Calu3 (cell line): ENCODE measurements around the gene NECTIN4. TPM values are rescaled to one million over a fixed set of nuclear protein-coding genes. Genes with fewer than 3 reads are reported as not detected.
A peak's percentile ranks its signal among the peaks of the same experiment; 100 is the strongest.

Experiments used
- Bru-seq: library from RNA; stranded (reverse); fragments of 400-500 nt; gene quantifications from one replicate; lab custom pipeline; 2021; lab: Mats Ljungman, UMichigan
- BruChase-seq, 2 experiments: library from RNA; stranded (reverse); fragments of 400-500 nt; gene quantifications; one replicate each; lab custom pipeline; 2021; lab: Mats Ljungman, UMichigan
- BruUV-seq: library from RNA; stranded (reverse); fragments of 400-500 nt; replicated peaks from 2 replicates; lab custom pipeline; 2021; lab: Mats Ljungman, UMichigan
- CTCF ChIA-PET: fragments of 300-600 bp; sonication (Branson Sonifier 250); formaldehyde crosslinking; loops from one replicate; lab custom pipeline; 2022; ENCODE audit warnings: antibody characterized with exemption; lab: Charles Lee
- DNase-seq: peaks from one replicate; pipeline ENCODE4 v3.0.0; 2022
- H3K27ac Mint-ChIP-seq: one replicate; pipeline ENCODE4 v1.8.0; 2022; ENCODE audit warnings: mixed read lengths; ENCODE audit not compliant: unreplicated experiment
- H3K27me3 Mint-ChIP-seq: one replicate; pipeline ENCODE4 v1.8.0; 2022; ENCODE audit warnings: mixed read lengths; ENCODE audit not compliant: unreplicated experiment
- H3K36me3 Mint-ChIP-seq: one replicate; pipeline ENCODE4 v1.8.0; 2022; ENCODE audit warnings: mild to moderate bottlenecking, moderate library complexity, mixed read lengths; ENCODE audit not compliant: insufficient read depth, unreplicated experiment
- H3K4me1 Mint-ChIP-seq: one replicate; pipeline ENCODE4 v1.8.0; 2022; ENCODE audit warnings: mild to moderate bottlenecking, low read depth, mixed read lengths; ENCODE audit not compliant: unreplicated experiment
- H3K4me3 Mint-ChIP-seq: one replicate; pipeline ENCODE4 v1.8.0; 2022; ENCODE audit warnings: mild to moderate bottlenecking, low read depth, moderate library complexity, mixed read lengths; ENCODE audit not compliant: unreplicated experiment
- H3K9me3 Mint-ChIP-seq: one replicate; pipeline ENCODE4 v1.8.0; 2022; ENCODE audit warnings: low read depth, mixed read lengths; ENCODE audit not compliant: unreplicated experiment
- intact Hi-C: fragments of 100-400 bp; cut with micrococcal nuclease; formaldehyde crosslinking; loops from one replicate; pipeline ENCODE4 v1.10.0; 2022; ENCODE audit not compliant: unreplicated experiment
- long read RNA-seq: library from polyadenylated mRNA; stranded (forward); transcript quantifications from one replicate; pipeline ENCODE4 v2.0.0, GENCODE V29; 2022
- total RNA-seq: library from RNA; stranded (reverse); gene quantifications from 2 replicates; pipeline ENCODE4 v1.2.3, GENCODE V29; 2022
- TF ChIP-seq, protein P1 (sequence below): fragments of 200-600 bp; IDR thresholded peaks from one replicate; pipeline ENCODE4 v1.8.0; 2022; ENCODE audit warnings: antibody characterized with exemption; ENCODE audit not compliant: unreplicated experiment

NECTIN4 gene
- total RNA-seq (24.9 and 42.4 TPM in 2 replicates), Bru-seq, nascent RNA (percentile 75 among the genes with signal in this experiment), BruChase-seq, experiment 1, labeled RNA remaining after a 6-hour chase (percentile 71 among the genes with signal in this experiment), BruChase-seq, experiment 2, labeled RNA remaining after a 2-hour chase (percentile 82 among the genes with signal in this experiment)
- long read RNA-seq, transcript NECTIN4-201 (9 exons, 3,502 nt), result major isoform, 7 of 26 reads
- long read RNA-seq, partial matches to known transcripts, result 1 of 26 reads
- long read RNA-seq, other reads (novel, unspliced or antisense), result 18 of 26 reads

DNA sequence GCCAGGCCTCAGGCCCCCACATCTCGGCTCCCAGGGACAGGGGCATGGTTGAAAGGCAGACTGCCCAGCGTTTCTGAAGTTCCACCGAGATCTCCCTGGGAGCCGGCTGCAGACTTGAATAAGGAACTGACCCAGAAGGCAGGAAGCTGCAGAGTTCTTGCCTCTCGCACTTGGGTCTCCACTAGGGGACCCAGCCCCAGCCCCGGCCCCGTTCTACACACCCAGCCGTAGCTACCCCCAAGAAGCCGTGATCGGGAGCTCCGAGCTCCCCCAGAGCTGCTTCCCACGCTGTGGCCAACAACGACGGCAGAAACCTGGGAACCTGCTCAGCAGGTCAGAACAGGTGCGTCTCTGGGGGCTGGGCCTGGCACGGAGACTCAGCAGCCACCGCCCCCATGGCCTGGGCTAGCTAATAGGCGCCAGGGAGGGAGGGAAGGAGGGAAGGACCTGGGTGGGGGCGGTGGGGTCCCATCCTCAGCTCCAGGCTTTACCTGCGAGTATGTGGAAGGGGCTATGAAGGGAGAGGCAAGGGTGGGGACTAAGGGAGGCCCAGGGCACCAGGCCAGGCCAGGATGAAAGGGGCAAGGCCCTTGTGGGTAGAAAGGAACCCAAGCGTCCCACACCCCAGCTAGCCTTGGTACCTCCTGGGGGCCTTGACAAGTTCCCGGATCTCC lies at the start of gene NECTIN4:
Gene NECTIN4 (minus strand): TSS at position 308 of the 674 bp plus-strand sequence. CDS start 262 bp downstream, at position 46.
- CTCF ChIA-PET, result interaction anchor here (0.9 to 2.1 kb wide), 6 partner anchors 8 to 69 kb away, joined by 3 to 17 read pairs (median 5); partner anchors contain the start of genes F11R, KLHDC9, NIT1 and PFDN2
- BruUV-seq, result no TSS peak
- peak; percentile 88 for DNase-seq
- TF ChIP-seq, protein P1, sequence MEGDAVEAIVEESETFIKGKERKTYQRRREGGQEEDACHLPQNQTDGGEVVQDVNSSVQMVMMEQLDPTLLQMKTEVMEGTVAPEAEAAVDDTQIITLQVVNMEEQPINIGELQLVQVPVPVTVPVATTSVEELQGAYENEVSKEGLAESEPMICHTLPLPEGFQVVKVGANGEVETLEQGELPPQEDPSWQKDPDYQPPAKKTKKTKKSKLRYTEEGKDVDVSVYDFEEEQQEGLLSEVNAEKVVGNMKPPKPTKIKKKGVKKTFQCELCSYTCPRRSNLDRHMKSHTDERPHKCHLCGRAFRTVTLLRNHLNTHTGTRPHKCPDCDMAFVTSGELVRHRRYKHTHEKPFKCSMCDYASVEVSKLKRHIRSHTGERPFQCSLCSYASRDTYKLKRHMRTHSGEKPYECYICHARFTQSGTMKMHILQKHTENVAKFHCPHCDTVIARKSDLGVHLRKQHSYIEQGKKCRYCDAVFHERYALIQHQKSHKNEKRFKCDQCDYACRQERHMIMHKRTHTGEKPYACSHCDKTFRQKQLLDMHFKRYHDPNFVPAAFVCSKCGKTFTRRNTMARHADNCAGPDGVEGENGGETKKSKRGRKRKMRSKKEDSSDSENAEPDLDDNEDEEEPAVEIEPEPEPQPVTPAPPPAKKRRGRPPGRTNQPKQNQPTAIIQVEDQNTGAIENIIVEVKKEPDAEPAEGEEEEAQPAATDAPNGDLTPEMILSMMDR, result no peak
- H3K9me3 Mint-ChIP-seq, result no peaks in the 10 kb centered on the region
- no peaks in the 10 kb centered on the region for H3K27me3 Mint-ChIP-seq
- H3K4me1 Mint-ChIP-seq, result peaks cover 88% of the 10 kb centered on the region
- H3K4me3 Mint-ChIP-seq, result peak within 1 kb of the TSS; percentile 77
- peaks cover 50% of the 10 kb centered on the region for H3K36me3 Mint-ChIP-seq
- H3K27ac Mint-ChIP-seq, result peak within 1 kb of the TSS; percentile 71
- intact Hi-C loops, result no loop called here

DNA sequence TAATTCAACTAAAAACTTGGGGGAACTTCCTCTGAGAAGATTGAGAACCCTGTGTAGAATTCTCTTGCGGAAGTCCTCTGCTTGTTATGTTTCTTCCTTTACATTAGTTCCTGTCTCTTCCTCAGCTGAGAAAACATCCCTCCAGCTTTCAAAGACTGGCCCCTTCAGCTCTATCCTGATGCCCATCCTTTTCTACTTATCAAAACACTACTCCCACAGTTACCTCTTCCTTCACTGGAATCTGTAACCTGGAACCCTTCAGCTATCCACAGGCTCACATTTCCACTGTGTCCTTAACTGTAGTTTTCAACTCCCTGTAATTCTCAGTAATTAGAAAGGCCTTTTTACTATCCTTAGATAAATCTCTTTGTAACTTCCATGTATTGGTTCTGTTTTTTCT lies 49.1 kb upstream of the NECTIN4 start:
- intact Hi-C loops, result loop anchor here (5.0 to 10.0 kb wide), 2 partner anchors 301 to 414 kb away; no protein-coding TSS in a partner anchor
- Mint-ChIP-seq H3K9me3 (no peaks in the 10 kb centered on the region), H3K36me3 (no peaks in the 10 kb centered on the region), H3K4me3 (no peak overlapping the region), H3K4me1 (peaks cover 9% of the 10 kb centered on the region), H3K27me3 (no peaks in the 10 kb centered on the region), H3K27ac (no peak overlapping the region)
- DNase-seq, result no peak
- BruUV-seq, result no TSS peak
- CTCF ChIA-PET, result interaction anchor here (0.6 to 1.1 kb wide), 2 partner anchors 9 to 159 kb away, joined by 3 to 4 read pairs; no protein-coding TSS in a partner anchor
- TF ChIP-seq, protein P1, result no peak

DNA sequence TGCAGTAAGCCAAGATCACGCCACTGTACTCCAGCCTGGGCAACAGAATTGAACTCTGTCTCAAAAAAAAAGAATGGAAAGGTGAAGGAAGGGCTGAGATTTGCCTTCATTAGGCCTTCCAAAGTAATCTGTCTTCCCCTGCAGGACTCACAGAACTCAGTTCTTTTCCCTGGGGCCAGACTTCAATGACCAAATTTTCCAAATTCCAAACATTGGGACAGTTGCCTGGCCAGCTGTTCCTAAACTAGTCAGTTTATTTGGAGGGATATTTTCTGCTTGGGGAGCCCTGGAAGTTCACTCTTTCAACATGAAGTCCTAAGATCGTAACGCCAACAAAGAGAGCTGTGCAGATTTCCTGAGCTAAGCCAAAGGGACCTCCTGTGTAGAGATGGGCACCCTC lies 48.5 kb upstream of the NECTIN4 start:
- Mint-ChIP-seq H3K27me3 (no peaks in the 10 kb centered on the region), H3K36me3 (no peaks in the 10 kb centered on the region), H3K4me3 (no peak overlapping the region), H3K9me3 (no peaks in the 10 kb centered on the region), H3K27ac (no peak overlapping the region), H3K4me1 (peaks cover 9% of the 10 kb centered on the region)
- intact Hi-C loops, result loop anchor here (5.0 to 10.0 kb wide), 2 partner anchors 301 to 413 kb away; no protein-coding TSS in a partner anchor
- TF ChIP-seq, protein P1, result no peak
- no peak for DNase-seq
- no TSS peak for BruUV-seq
- CTCF ChIA-PET, result interaction anchor here (0.5 to 1.1 kb wide), 3 partner anchors 9 to 198 kb away, joined by 3 to 4 read pairs (median 3); no protein-coding TSS in a partner anchor

DNA sequence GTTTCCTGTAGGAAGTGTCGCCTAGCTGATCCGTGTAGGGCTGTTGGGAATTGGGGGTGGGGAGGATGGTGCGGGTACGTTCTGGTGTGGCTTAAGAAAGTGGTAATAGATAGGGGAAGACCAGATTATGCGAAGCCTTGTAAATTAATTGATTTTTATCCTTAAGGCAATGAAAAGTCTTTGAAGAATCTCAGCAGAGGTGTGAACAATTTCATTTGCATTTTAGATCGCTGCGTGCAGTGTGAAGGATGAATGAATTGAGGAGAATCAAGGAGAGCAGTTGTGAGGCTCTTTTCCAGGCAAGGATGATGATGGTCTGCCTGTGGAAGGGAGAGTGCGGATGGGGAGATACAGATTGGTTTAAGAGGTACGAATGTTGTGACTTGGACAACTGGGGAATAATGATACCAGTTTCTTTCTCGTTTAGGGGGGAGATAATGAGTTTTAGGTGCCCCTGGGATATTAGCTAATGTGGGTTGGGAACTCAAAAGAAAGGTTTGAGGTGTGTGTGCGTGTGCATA lies 43.9 kb upstream of the NECTIN4 start:
- no peaks in the 10 kb centered on the region for H3K27me3 Mint-ChIP-seq
- no peak overlapping the region for H3K4me3 Mint-ChIP-seq
- H3K36me3 Mint-ChIP-seq, result peaks cover 13% of the 10 kb centered on the region
- H3K4me1 Mint-ChIP-seq, result peaks cover 25% of the 10 kb centered on the region
- CTCF ChIA-PET, result interaction anchor here (0.6 to 1.7 kb wide), 9 partner anchors 8 to 154 kb away, joined by 3 to 10 read pairs (median 4); partner anchors contain the start of genes F11R, KLHDC9, NIT1 and PFDN2
- no peaks in the 10 kb centered on the region for H3K9me3 Mint-ChIP-seq
- TF ChIP-seq, protein P1, result no peak
- intact Hi-C loops, result loop anchor here (1.0 to 10.0 kb wide), 3 partner anchors 14 to 408 kb away; partner anchors contain the start of genes NIT1 and PFDN2
- TSS peak; percentile 81 for BruUV-seq
- H3K27ac Mint-ChIP-seq, result no peak overlapping the region
- DNase-seq, result no peak
